Astrocyte of the hippocampus (primary cell): ENCODE results near the gene PCNT.

Experiments
- DNase-seq: peaks from one replicate; pipeline ENCODE4 v3.0.0; 2011; ENCODE audit warnings: low read depth, low spot score

The PCNT gene, protein sequence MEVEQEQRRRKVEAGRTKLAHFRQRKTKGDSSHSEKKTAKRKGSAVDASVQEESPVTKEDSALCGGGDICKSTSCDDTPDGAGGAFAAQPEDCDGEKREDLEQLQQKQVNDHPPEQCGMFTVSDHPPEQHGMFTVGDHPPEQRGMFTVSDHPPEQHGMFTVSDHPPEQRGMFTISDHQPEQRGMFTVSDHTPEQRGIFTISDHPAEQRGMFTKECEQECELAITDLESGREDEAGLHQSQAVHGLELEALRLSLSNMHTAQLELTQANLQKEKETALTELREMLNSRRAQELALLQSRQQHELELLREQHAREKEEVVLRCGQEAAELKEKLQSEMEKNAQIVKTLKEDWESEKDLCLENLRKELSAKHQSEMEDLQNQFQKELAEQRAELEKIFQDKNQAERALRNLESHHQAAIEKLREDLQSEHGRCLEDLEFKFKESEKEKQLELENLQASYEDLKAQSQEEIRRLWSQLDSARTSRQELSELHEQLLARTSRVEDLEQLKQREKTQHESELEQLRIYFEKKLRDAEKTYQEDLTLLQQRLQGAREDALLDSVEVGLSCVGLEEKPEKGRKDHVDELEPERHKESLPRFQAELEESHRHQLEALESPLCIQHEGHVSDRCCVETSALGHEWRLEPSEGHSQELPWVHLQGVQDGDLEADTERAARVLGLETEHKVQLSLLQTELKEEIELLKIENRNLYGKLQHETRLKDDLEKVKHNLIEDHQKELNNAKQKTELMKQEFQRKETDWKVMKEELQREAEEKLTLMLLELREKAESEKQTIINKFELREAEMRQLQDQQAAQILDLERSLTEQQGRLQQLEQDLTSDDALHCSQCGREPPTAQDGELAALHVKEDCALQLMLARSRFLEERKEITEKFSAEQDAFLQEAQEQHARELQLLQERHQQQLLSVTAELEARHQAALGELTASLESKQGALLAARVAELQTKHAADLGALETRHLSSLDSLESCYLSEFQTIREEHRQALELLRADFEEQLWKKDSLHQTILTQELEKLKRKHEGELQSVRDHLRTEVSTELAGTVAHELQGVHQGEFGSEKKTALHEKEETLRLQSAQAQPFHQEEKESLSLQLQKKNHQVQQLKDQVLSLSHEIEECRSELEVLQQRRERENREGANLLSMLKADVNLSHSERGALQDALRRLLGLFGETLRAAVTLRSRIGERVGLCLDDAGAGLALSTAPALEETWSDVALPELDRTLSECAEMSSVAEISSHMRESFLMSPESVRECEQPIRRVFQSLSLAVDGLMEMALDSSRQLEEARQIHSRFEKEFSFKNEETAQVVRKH (N-terminal part only)

DNA sequence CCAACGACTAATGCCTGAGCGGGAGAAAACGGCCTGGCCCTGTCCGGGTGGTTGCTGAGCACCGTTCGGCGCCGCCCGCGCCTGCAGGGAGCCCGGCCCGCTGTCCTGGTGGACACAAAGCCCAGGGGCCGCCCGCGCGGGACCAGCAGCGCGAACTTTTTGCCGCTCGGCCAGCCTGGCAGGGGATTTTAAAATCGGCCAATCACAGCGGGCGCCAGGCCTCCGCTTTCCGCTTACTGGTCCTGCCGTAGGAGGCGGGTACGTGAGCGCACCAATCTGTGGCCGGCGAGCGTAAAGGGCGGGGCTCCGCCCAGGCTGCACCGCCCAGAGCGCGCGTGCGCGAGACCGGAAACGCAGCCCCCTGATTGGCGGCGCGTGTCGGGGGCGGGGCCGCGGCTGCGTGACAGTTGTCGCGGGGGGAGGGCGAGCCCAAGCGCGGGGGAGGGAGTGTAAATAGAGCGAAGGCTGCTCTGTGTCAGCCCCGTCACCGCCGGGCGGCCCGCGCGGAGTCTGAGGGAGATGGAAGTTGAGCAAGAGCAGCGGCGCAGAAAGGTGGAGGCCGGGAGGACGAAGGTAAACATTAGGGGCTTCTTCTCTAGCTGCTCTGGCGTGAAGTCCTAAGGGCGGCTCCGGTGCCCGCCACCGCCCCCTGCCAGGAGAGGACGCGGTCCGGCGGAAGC lies at the start of gene PCNT, which contains the start of gene C21orf58:
Gene PCNT, plus strand, starts transcription at position 447 of the 680 bp plus-strand sequence. Its CDS starts 73 bp downstream, at position 520.
Gene C21orf58, minus strand, starts transcription at position 161 of the 680 bp plus-strand sequence. CDS start 1,132 bp downstream, outside the sequence.
- peak; percentile 100 for DNase-seq

- no peak for DNase-seq
Measured at GRCh38 chr21:46274797-46275390, 49.1 kb upstream of the PCNT start.

DNA sequence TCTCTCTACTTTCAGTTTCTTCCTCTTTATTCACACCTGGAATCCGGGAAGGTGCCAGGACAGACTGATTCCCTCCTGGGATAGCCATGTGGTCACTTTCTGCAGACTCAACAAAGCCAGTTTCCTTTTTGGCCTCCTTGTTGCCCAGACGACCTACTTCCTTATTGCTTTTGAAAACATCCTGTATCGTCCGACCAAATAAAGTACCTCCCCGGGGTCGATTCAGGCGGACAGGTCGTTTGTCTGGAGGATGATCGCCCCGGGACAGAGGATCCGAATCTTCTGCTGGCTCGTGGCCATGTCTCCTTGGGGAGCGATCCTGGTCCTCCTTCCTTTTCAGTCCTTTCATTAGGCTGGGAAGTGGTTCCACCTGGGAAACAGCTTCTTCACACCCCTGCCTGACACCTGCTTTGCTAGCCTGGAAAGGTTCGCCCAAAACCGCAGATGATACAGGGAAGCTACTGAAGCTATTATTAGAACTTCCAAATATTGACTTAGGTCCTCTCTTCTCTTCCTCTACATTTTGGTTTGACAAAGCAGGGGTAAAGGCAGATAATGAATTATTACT lies 39.8 kb upstream of the PCNT start:
- DNase-seq, result no peak

DNA sequence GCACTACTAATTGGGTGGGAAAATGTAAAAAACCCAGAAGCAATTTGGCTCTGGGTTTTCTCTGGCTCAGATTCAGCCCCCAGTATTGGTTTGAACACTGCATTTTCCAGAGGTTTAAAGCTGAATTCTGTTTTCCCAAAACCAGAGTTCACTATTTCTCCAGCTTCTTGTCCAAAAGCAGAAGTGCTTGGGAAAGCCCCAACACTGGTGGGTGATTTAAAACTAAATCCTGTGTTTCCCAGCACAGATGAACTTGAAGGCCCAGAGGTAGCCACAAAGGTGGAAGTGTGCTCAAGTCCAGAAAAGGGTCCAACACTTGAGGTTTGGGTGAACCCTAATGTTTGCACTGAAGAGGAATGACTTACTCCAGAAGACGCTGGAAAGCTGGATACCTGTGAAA lies 39.2 kb upstream of the PCNT start:
- no peak for DNase-seq

DNA sequence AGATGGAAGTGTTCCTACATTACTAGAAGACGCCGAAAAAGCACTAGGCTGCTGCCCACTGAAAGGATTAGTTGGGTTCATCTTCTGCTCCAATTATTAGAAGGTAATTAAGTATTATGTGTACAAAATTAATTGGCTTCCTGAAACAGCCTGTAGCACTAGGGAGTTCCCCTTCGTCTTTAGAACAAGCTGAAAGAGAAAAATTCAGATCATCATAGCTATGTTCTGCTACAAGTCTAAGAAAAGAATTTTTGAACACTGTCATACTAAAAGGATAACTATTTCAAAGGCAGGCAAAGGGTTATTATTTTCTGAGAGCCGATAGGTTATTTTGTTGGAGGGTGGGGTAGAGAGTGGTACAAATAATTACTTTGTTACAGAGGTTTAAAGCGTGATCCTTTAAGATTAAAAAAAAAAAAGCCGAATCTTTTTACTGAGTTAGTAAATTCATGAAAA lies 38.7 kb upstream of the PCNT start, which contains the start of gene MCM3AP:
Gene MCM3AP, minus strand, starts transcription at position 406 of the 456 bp plus-strand sequence. Its CDS starts 325 bp downstream, at position 81.
- DNase-seq, result no peak

GRCh38 chr21:46285761-46286647 lies 38.0 kb upstream of the PCNT start, which contains the start of gene YBEY:
TSS of gene YBEY (plus strand) at chr21:46286342. CDS start at chr21:46286914, 572 bp downstream.
- peak; percentile 97 for DNase-seq

DNA sequence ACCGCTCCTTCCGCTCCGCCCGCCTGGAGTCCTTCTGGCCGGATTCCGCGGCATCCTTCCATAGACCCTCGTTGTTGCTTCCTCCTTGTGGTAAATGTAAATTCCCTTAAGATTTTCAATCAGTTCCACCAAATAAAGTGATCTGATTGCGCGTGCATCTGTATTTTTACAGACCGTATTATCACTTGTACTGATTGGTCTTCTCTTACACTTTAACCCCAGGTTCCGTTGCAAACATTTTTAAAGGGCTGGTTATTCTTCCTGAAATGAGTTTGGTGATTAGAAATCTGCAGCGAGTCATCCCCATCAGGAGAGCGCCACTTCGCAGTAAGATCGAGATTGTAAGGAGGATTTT lies 37.3 kb upstream of the PCNT start:
- no peak for DNase-seq

- no peak for DNase-seq
Measured at GRCh38 chr21:46287541-46287940, 36.4 kb upstream of the PCNT start.

- no peak for DNase-seq
Measured at GRCh38 chr21:46289655-46290179, 34.2 kb upstream of the PCNT start.

GRCh38 chr21:46291561-46291960 lies 32.4 kb upstream of the PCNT start:
- no peak for DNase-seq

- peak; percentile 53 for DNase-seq
Measured at GRCh38 chr21:46294647-46295176, 29.2 kb upstream of the PCNT start.

- peak; percentile 61 for DNase-seq
Measured at GRCh38 chr21:46295177-46295770, 28.7 kb upstream of the PCNT start.

DNA sequence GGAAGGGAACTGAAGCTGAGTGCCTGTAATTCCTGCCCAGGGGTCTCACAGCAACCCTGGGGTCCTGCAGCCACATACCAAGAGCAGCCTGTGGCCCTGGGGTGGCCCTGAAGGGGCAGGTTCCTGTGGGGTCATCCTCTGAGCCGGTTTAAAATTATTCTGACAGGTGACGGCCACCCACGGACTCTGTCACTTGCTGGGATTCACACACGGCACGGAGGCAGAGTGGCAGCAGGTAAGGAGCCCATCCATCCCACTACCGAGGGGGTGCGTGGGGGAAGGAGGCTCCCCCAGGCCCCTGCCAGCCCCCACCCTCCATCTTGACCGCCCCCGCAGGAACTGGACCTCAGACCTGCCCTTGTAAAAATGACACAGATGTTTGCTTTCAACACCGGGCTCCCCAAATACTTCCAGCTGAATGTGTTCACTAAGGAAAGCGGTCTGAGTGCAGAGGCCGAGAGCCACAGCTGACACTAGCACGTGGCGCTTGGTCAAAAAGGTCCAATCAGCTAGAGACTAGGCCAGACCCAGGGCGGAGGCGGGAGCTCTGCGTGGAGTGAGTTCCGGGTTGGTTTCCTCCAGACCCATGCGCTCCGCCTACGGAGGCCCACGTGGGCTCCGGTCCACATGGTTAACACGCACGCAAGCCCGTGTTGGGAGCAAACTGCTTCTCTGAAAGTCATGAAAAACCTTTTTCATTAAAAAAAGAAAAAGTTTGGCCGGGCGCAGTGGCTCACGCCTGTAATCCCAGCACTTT lies 27.8 kb upstream of the PCNT start:
- no peak for DNase-seq

GRCh38 chr21:46297338-46298271 lies 26.4 kb upstream of the PCNT start:
- peak; percentile 54 for DNase-seq

DNA sequence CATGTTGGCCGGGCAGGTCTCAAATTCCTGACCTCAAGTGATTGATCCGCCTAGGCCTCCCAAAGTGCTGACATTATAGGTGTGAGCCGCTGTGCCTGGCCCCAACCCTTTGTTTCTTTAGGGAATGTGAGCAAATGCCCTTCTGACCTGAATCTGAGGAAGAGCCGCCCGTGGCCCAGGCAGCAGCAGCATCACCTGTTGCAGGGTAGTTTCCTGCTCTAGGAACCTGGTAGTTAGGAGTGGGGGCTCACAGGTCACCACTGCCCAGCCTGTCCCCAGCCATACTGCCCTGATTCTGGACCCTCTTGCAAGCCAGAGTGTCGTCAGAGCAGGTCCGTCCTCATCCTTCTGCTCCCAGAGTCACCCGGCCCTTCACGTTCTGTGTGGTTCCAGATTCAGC lies 24.8 kb upstream of the PCNT start:
- no peak for DNase-seq

- DNase-seq, result no peak
Measured at GRCh38 chr21:46301759-46302158, 22.2 kb upstream of the PCNT start.
